NCI-H1048 (cell line): Measurements from ENCODE around the gene TNFSF8.

Experiments used
- DNase-seq: peaks from one replicate; lab custom pipeline; 2025; lab: John Stamatoyannopoulos, UW

The TNFSF8 gene

DNA sequence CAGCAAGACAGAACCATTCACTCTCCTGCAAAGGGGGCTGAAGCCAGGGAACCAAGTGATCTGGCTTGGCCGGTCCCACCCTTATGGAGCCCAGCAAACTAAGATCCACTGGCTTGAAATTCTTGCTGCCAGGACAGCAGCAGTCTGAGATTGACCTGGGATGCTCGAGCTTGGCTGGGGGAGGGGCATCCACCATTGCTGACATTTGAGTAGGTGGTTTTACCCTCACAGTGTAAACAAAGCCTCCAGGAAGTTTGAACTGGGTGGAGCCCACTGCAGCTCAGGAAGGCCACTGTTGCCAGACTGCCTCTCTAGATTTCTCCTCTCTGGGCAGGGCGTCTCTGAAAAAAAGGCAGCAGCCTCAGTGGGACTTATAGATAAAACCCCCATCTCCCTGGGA lies 60.5 kb downstream of the TNFSF8 start:
- no peak for DNase-seq

DNA sequence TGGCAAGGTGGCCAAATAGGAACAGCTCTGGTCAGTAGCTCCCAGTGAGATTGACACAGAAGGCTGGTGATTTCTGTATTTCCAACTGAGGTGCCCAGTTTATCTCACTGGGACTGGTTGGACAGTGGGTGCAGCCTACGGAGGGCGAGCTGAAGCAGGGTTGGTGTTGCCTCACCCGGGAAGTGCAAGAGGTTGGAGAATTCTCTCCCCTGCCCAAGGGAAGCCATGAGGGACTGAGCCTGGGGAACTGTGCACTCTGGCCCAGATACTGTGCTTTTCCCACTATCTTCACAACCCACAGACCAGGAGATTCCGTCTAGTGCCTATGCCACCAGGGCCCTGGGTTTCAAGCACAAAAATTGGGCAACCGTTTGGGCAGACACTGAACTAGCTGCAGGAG lies 61.0 kb downstream of the TNFSF8 start:
- no peak for DNase-seq

GRCh38 chr9:114867327-114867726 lies 63.1 kb downstream of the TNFSF8 start:
- DNase-seq: no peak

- DNase-seq: no peak
These were observed 65.9 kb downstream of the TNFSF8 start for GRCh38 chr9:114864471-114864870.

DNA sequence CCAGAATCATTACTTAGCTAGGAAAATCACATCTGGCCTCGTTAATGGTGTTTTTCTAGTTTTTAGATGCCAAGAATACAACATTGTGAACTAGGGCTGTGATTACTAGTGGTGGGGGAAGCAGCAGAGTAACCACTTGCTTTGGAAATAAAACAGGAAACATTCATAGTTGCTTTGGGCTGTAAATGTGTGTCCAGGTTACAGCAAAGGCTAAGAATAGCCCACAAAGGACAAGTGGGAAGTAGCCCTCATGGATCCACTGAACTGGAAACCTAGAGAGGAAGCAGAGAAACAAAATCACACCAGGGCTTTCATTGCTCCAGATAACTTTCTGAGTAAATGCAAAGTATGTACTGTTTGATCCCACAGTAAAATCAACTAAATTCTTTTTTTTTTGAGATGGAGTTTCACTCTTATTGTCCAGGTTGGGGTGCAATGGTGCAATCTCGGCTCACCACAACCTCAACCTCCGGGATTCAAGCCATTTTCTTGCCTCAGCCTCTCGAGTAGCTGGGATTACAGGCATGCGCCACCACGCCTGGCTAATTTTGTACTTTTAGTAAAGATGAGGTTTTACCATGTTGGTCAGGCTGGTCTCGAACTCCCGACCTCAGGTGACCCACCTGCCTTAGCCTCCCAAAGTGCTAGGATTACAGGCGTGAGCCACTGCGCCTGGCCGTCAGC lies 68.3 kb downstream of the TNFSF8 start:
- DNase-seq: no peak

DNA sequence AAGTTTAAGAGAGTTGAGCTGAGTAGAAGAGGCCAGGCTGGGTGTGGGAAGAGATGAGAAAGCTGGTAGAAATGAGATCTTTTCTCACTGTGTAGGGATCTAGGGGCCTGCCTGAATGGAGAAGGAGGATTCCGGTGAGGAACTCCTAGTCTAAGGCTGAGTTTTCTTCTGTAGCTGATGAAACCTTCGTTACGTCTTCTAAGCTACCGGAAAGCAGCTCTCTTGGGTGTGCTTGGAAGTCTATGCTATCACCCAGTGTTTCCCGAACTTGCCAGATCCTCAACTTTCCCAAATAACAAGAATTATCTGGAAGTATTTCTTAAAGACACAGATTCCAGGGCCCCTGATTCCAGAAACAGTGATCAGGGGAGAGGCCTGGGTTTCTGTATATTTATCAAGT lies 69.1 kb downstream of the TNFSF8 start:
- DNase-seq: no peak

DNA sequence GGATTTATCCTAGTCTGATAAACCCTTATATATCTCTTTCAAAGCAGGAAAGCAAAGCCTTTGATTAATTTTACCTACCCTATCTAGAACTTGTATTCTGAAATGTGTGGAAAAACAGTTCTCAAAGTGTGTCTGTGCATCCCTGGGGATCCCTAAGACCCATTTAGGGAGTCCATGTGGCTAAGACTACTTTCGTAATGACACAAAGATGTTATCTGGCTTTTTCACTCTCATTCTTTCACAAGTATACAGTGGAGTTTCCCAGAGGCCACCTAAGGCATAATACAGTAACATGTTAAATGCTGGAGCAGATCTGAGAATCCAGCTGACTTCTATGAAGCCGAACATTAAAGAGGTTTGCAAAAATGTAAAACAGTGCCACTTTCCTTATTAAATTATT lies 70.2 kb downstream of the TNFSF8 start:
- no peak for DNase-seq

GRCh38 chr9:114856942-114857315 lies 73.5 kb downstream of the TNFSF8 start:
- DNase-seq: no peak

- DNase-seq: no peak
These were observed 74.0 kb downstream of the TNFSF8 start for GRCh38 chr9:114856215-114856941.

DNA sequence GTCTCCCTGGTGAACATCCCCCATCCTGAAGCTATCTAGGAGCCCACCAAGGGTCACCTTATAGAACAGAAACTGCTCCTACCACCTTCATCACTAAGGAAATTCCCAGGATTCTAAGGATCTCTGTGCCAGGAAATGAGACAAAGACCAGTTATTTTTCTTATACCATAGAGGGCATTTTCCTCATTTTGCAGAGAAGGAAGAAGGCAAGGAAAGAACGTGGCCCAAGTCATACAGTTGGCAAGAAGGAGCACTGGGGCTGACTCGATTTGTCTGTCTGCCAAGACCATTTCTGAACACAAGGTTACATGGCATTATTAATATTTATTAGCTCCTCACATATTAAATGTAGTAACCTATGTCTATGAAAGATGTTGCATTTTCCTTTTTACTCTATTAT lies 74.9 kb downstream of the TNFSF8 start:
- DNase-seq: no peak

- DNase-seq: no peak
These were observed 75.5 kb downstream of the TNFSF8 start for GRCh38 chr9:114854736-114855355.

DNA sequence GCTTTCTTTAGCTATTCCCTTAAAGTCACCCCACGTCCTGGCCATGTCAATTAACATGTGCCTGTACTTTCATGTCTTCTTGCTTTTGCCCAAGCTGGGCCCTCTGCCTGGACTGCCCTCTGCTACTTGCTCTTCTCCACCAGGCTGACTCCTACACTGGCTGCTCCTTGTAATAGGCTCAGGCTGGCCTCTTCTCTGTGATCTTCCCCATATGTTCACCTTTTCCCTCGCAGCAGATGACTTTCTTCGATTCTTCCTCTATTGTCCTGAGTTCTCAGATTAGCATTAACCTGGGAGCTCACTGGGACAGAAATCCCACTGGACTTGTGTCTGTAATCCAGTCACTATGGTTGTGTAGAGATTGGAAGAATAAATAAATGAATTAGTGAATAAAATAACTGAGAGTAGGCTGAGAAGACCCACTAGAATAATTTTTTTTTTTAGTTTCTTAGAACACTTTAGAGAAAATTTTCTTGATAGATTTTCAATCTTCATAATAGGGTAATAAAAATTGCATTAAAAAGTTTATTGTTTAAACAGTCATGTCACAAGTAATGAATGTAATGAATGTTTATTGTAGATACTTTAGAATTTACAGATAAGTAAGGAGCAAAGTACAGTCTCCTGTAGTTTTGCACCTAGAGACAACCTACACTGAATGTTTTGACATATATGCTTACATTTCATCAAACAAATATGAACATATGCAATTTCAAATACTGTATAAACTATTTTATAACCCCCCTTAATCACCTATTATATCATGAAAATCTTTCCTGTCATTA lies 77.1 kb downstream of the TNFSF8 start:
- no peak for DNase-seq

- DNase-seq: no peak
These were observed 78.3 kb downstream of the TNFSF8 start for GRCh38 chr9:114852050-114852594.

DNA sequence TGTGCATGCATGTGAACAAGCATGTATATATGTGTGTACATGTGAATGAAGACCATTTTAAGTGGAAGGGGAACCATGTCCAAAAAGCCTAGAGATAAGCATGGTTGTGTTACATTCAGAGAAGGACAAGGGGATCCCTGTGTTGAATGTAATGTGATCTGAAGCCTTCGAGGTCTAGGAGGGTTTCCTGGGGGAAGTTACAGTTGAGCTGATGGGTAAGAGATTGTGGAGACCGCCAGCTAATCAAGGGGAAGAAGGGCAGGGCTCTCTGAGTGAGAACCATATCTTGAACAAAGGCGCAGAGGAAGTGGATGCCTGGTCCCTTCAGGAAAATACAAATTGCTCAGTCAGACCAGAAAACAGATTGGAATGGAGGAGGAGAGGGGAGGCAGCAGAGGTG lies 79.1 kb downstream of the TNFSF8 start:
- no peak for DNase-seq
